Measurements from ENCODE around the gene SRXN1. TPM values are rescaled to one million over a fixed set of nuclear protein-coding genes. Genes with fewer than 3 reads are reported as not detected.

Gene SRXN1
- total and polyA plus RNA-seq, 8 donors, result 6.2 to 40.9 (median 7.6) TPM

DNA sequence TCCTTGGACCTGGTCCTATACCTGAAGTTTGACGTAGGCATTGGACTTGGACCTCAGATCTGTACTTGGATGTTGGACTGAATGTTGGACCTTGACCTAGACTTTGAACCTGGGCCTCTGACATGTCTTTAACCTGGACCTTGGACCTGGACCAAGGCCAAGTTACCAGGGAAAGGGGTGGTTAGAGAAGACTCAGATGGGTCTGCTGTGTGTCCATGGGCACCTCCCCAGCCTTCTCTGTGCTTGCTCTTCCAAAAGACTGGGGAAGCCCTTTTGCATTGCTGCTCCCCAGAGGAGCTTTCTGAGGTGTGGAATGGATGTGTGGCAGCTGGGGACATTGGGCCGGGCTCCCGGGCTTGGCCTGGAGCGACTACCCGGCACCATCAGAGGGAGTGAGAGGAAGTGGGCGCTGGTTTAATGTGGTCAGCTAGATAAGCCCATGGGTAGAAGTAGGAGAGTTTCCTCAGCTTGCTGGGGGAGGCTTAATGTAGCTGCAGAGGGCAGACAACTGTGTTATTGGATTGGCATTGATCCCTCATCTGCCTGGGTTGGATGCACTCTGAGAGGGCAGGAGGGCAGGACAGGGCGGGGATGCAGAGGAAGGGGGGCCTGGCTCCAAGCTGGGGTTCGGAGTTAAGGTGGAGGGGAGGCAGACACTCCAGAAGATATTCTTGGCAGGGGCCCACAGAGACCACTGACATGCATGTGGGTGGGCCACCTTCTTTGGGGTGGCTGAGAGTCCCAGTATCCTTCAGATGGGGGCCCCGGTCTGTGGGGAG is 18.4 kb upstream of the SRXN1 start:
- Histone ChIP-seq H3K9me3 (no peaks in the 10 kb centered on the region), H3K4me3 (no peak overlapping the region), H3K36me3 (no peaks in the 10 kb centered on the region), H3K27ac (no peak overlapping the region), H3K27me3 (peaks cover 36 to 86% of the 10 kb centered on the region in 2 donors), H3K4me1 (peaks cover 3 to 15% of the 10 kb centered on the region in 2 donors)
- ATAC-seq (no peak), DNase-seq (no peak)
- intact Hi-C loops (cut with DNase I), result no loop called here
- TF ChIP-seq, protein P1, sequence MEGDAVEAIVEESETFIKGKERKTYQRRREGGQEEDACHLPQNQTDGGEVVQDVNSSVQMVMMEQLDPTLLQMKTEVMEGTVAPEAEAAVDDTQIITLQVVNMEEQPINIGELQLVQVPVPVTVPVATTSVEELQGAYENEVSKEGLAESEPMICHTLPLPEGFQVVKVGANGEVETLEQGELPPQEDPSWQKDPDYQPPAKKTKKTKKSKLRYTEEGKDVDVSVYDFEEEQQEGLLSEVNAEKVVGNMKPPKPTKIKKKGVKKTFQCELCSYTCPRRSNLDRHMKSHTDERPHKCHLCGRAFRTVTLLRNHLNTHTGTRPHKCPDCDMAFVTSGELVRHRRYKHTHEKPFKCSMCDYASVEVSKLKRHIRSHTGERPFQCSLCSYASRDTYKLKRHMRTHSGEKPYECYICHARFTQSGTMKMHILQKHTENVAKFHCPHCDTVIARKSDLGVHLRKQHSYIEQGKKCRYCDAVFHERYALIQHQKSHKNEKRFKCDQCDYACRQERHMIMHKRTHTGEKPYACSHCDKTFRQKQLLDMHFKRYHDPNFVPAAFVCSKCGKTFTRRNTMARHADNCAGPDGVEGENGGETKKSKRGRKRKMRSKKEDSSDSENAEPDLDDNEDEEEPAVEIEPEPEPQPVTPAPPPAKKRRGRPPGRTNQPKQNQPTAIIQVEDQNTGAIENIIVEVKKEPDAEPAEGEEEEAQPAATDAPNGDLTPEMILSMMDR (IDR thresholded peaks at IDR 0.05), result no peak

DNA sequence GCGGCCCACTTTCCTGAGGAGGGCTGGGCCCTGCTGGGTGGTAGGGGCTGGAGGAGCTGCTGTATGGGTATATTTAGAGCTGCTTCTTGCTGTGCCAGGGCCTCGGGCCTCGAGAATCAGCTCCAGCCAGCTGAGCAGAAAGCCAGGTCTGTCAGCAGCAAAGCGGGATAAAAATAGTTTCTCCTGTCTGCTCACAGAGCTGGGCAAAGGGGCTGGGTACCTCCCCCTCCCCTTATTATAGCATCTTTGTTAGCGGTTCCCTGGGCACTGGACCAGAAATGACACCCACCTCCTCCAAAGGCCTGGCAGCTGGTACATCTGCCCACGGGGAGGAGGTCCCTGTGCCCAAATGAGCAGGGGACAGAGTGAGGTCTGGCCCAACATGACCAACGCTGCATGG is 16.6 kb upstream of the SRXN1 start:
- intact Hi-C loops (cut with DNase I), result no loop called here
- no peak for DNase-seq
- no peak overlapping the region for H3K27ac ChIP-seq
- no peaks in the 10 kb centered on the region for H3K9me3 ChIP-seq
- peaks cover 35 to 86% of the 10 kb centered on the region in 2 donors for H3K27me3 ChIP-seq
- TF ChIP-seq, protein P1 (IDR thresholded peaks at IDR 0.05), result no peak
- no peaks in the 10 kb centered on the region for H3K4me1 ChIP-seq
- no peak overlapping the region for H3K4me3 ChIP-seq
- no peak for ATAC-seq
- H3K36me3 ChIP-seq, result no peaks in the 10 kb centered on the region

DNA sequence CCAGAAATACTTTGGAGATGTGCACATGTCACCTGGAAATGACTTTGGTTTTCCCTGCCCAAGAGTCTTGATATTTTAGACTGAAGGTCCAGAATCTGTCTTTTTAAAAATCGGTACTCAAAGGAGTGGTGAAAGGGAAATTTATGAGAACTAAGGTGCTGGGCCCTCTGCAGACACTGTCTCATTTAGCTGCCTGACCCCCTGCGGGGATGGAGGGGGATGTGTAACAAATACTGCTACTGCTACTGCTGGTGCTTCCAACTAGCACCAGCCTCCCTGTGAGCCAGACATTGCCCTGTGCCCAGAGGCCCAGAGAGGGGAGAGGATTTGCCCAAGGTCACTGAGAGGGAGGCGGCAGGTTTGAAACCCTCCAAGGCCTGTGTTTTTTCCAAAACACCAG is 15.6 kb upstream of the SRXN1 start:
- TF ChIP-seq, protein P1 (IDR thresholded peaks at IDR 0.05), result no peak
- Histone ChIP-seq H3K4me3 (no peak overlapping the region), H3K4me1 (peaks cover 0 to 2% of the 10 kb centered on the region in 2 donors), H3K9me3 (no peaks in the 10 kb centered on the region), H3K27me3 (peaks cover 38 to 86% of the 10 kb centered on the region in 2 donors), H3K27ac (no peak overlapping the region), H3K36me3 (no peaks in the 10 kb centered on the region)
- DNase-seq (no peak), ATAC-seq (no peak)
- intact Hi-C loops (cut with DNase I), result no loop called here

DNA sequence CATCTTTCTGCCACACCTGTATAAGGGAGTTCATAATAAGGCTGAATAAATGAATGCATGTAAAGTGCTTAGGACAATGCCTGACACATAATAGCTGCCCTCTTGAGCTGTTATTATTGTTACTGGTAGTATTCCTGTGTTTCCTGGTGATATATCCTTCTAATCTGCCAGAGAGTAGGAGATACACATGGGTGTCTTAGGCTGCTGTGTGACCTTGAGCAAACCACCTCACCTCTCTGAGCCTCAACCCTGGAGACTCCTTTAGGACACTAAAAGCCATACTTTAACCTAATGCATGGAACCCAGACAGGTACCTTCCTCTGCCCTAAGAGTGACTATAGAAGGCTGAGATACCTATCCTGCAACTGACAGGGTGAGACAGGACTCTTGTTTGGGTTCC is 15.1 kb upstream of the SRXN1 start:
- Histone ChIP-seq H3K4me1 (peaks cover 0 to 6% of the 10 kb centered on the region in 2 donors), H3K9me3 (no peaks in the 10 kb centered on the region), H3K36me3 (no peaks in the 10 kb centered on the region), H3K4me3 (no peak overlapping the region), H3K27me3 (peaks cover 38 to 86% of the 10 kb centered on the region in 2 donors), H3K27ac (no peak overlapping the region)
- DNase-seq (no peak), ATAC-seq (no peak)
- TF ChIP-seq, protein P1 (IDR thresholded peaks at IDR 0.05), result no peak
- intact Hi-C loops (cut with DNase I), result no loop called here

DNA sequence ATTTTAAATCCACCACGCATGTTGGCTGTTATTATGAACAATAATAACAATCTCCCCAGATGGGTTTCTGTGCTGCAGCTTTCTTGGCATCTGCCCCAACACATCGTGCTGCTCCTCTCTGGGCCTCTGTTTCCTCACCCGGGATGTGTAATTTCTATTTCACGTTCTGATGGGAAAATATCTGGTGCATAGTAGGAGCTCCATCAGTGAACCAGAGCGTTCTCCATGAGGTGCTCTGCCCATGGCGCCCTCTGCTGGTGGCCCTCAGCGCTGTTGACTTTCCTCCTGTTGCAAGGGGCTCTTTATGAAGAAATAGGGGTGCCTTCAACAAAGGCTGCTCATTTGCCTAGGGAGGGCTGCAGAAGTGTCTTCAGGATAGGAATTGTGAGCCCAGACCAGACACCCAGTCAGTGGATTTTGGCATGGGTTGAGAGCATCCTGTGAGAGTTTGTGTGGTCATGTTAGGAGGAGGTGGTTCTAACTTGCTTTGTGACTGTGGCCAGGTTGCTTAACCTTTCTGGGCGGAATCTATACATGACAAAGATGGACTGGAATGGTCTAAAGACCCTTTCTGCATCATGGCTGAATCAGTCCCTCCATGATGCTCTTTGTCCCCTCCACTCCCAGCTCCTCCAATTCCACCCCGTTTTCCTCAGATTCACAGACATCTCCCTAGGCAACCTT is 14.5 kb upstream of the SRXN1 start:
- Histone ChIP-seq H3K4me3 (no peak overlapping the region), H3K27me3 (peaks cover 40 to 86% of the 10 kb centered on the region in 2 donors), H3K4me1 (peaks cover 0 to 6% of the 10 kb centered on the region in 2 donors), H3K36me3 (no peaks in the 10 kb centered on the region), H3K27ac (no peak overlapping the region), H3K9me3 (no peaks in the 10 kb centered on the region)
- peak in 2 of 4 donors; percentile 59 to 94 for DNase-seq
- TF ChIP-seq, protein P1 (IDR thresholded peaks at IDR 0.05), result peak; percentile 77 to 88
- ATAC-seq, result peak; percentile 78
- intact Hi-C loops (cut with DNase I), result no loop called here

Data from left lung (tissue), 10 donors.